Smooth muscle cell of the brain vasculature (primary cell): Measurements from ENCODE around the gene CGRRF1.

Experiments used
- DNase-seq: peaks from one replicate; pipeline ENCODE4 v3.0.0-alpha.2; 2012; ENCODE audit warnings: low read depth, low spot score

The CGRRF1 gene, protein sequence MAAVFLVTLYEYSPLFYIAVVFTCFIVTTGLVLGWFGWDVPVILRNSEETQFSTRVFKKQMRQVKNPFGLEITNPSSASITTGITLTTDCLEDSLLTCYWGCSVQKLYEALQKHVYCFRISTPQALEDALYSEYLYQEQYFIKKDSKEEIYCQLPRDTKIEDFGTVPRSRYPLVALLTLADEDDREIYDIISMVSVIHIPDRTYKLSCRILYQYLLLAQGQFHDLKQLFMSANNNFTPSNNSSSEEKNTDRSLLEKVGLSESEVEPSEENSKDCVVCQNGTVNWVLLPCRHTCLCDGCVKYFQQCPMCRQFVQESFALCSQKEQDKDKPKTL

GRCh38 chr14:54509546-54510501, at the start of gene CGRRF1:
CGRRF1 (plus strand) TSS chr14:54509906; CDS start chr14:54509960, 54 bp downstream.
- DNase-seq, result peak; percentile 94

- DNase-seq, result no peak
Measured at GRCh38 chr14:54462048-54462447, 47.7 kb upstream of the CGRRF1 start.

DNA sequence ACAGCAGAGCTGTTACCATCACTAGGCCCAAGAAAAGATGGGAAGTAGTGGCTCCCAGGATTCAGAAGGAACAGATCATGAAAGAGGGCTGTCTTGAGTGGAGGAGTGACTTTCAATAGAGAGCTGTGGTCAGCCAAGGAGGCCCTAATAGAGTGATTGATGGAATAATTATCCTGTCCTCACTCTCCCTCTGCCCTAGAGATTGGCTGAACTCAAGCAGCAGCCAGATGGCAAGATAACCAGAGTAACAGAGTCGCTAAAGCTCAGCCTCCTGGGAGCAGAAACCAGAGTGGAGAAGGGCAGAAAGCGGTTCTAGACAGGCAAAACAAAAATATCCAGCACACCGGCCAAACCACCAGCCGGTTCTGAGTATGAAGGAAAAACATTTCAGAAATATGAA, 44.1 kb upstream of the CGRRF1 start:
- DNase-seq, result no peak

GRCh38 chr14:54467280-54467679, 42.4 kb upstream of the CGRRF1 start:
- no peak for DNase-seq

- no peak for DNase-seq
Measured at GRCh38 chr14:54470701-54471100, 39.0 kb upstream of the CGRRF1 start.

DNA sequence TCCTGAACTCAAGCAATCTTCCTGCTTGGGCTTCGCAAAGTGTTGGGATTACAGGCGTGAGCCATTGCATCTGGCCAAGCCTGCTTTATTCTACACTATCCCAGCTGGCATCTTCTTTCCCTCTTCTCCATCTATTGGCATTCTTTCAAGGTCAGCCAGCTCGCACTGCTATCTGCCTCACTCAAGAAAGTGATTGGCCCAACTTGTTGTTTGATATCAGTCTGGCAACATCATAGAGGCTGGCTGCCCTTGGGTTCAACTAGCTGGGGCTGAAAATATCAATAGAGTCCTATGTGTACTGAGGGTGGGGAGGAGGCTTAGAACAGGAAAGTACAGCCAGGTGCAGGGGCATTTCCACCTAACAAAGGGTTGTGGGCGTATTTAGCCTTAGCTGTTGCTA, 38.1 kb upstream of the CGRRF1 start:
- no peak for DNase-seq

- no peak for DNase-seq
Measured at GRCh38 chr14:54472315-54472714, 37.4 kb upstream of the CGRRF1 start.

- DNase-seq, result no peak
Measured at GRCh38 chr14:54474232-54474793, 35.4 kb upstream of the CGRRF1 start.

- no peak for DNase-seq
Measured at GRCh38 chr14:54475187-54475899, 34.4 kb upstream of the CGRRF1 start.

GRCh38 chr14:54475911-54476310, 33.8 kb upstream of the CGRRF1 start:
- DNase-seq, result no peak

- DNase-seq, result no peak
Measured at GRCh38 chr14:54478636-54479215, 31.0 kb upstream of the CGRRF1 start.

DNA sequence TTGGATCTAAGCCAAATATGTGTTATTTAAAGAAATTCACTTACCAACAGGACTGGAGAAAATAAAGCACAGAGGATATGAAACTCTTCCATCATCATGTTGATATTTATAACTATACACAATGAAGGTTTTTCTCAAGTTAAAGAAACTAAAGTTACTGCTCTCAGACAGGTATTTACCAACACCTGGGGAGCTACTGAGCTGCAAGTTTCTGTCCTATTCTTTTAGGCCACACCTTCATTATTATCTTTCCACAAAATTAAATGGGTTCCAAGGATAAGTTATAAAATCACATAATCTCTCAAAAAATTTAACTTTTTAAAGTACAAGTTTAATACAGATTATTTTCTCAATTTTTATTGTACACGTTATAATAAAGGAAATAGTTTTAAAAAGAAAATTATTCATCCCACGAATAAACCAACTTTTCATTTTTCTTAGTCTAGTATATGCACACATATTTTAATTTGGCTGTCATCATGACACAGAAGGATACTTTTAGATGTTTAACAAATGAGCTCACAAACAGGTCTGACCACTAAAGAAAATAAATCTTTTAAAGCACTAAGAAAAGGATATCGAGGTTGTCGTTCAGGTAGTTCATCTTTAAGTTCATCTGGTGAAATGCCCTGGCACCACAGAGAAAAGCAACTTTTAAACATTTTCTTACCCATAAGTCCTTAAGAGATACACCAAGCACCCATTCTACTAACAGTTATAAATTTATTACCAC, 28.7 kb upstream of the CGRRF1 start:
- DNase-seq, result no peak

GRCh38 chr14:54481695-54482094, 28.0 kb upstream of the CGRRF1 start:
- DNase-seq, result no peak

DNA sequence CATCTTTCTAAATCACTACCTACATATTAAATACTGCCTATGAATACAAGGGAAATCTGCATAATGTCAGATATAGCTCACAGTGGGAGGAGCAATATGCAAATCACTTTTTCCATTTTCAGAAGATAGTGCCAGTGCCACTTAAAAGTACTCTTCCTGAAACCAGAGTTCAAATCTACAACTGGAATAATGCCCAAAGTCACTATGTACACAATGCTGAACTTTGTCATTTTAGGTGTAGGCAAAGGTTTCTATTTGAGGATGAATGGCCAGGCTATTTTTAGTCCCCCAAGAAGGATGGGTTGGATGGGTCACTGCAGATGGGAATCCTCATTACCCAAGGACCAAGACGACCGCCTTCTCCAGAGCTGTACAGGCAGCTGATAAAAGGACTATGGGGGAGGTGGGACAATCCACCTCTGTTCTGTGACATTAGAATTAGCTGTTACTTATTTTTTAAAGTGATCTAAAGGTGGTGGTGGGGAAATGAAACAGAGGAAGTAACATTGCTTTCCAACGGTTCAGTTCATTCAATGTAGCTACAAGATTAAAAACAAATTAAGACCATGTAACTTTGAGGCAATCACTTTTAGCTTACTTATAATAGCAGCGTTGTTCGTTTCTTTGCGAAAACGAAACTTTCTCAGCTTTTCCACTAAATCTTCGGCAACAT, 26.5 kb upstream of the CGRRF1 start:
- no peak for DNase-seq

- no peak for DNase-seq
Measured at GRCh38 chr14:54483846-54484245, 25.9 kb upstream of the CGRRF1 start.

DNA sequence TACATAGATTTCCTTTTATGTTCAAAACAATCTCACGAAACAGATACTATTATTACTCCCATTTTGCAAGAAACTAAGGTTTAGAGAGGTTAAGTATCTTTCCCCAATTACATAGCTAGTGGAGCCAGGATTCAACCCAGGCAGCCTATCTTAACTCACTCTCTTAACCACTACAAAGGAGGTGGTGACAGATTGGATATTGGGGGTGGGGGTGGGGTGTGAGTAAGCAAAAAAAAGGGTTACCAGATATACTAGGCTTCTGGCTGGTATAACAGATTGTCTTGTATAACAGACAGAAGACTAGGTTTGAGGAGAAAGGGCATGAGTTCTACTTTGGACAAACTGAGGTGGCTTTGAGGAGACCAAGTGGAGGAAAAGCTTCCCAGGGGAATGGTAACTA, 23.0 kb upstream of the CGRRF1 start:
- DNase-seq, result no peak

GRCh38 chr14:54487771-54488170, 21.9 kb upstream of the CGRRF1 start:
- DNase-seq, result no peak

- DNase-seq, result no peak
Measured at GRCh38 chr14:54488318-54488645, 21.4 kb upstream of the CGRRF1 start.

- peak; percentile 76 for DNase-seq
Measured at GRCh38 chr14:54488646-54489317, 20.9 kb upstream of the CGRRF1 start, which contains the start of gene GMFB. GMFB (minus strand) TSS chr14:54488980; CDS start chr14:54488927, 53 bp downstream.

- DNase-seq, result no peak
Measured at GRCh38 chr14:54489318-54489683, 20.4 kb upstream of the CGRRF1 start.
